ENCODE measurements around the gene KANK3. TPM values are rescaled to one million over a fixed set of nuclear protein-coding genes. Genes with fewer than 3 reads are reported as not detected.
"Not testable (repeated sequence)": the region's sequence is repeated elsewhere in the genome, so short reads cannot be mapped to it uniquely, and the experiment has no call there.

KANK3 gene
- total and polyA plus RNA-seq, 9 of the 15 experiments (the other 6 are each of a cell fraction or from before 2014, with no cell fraction given), result 0.03 to 0.40 (median 0.08) TPM; not detected in 6

DNA sequence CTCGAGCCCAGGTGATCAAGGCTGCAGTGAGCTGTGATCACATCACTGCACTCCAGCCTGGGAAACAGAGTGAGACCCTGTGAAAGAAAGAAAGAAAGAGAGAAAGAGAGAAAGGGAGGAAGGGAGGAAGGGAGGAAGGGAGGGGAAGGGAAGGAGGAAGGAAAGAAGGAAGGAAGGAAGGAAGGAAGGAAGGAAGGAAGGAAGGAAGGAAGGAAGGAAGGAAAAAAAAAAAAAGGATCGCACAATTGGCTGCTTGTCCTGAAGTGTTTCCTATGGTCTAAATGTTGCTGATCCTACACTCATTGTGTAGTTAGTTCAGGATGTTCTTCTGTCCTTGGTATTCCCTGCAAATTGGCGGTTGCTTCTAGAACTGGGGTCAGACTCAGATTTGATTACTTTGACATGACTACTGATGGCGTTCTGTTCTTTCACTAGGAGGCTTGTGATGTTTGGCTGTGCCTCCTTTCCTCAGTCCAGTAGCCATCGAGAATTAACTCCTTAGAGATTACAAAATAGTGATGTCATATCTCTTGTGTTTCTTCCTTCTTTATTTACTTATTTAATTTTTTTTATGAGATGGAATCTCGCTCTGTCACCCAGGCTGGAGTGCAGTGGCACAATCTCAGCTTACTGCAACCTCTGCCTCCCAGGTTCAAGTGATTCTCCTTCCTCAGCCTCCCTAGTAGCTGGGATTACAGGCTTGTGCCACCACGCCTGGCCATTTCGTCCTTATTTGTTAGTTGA is 6.7 kb upstream of the KANK3 start:
- H3K4me3 ChIP-seq; H3K9me1 ChIP-seq (ENCODE audit: control insufficient read depth, insufficient read depth, low read length); DNase-seq (ENCODE audit: extremely low read depth in 1 of 4, low spot score in 3 of 4); H3K4me2 ChIP-seq (ENCODE audit: insufficient read depth, low read length); H3K79me2 ChIP-seq (ENCODE audit: control insufficient read depth, insufficient read depth, low read length); H4K20me1 ChIP-seq (replicated peaks; ENCODE audit: control insufficient read depth, insufficient read depth, low read length); H2AFZ ChIP-seq (ENCODE audit: low read depth, low read length); H3K9me3 ChIP-seq (replicated peaks; ENCODE audit: control insufficient read depth, insufficient read depth, low read depth, low read length); BruUV-seq (replicated peaks); H3K27ac ChIP-seq (ENCODE audit: extremely low read depth, low read depth, low read length); H3K36me3 ChIP-seq (ENCODE audit: control insufficient read depth, insufficient read depth, low read length); ATAC-seq; in situ Hi-C loops (cut with MboI); FAIRE-seq; H3K4me1 ChIP-seq (replicated peaks in 1 of 2; ENCODE audit: control insufficient read depth in 2 of 2, insufficient read depth in 2 of 2, low read length in 2 of 2); H3K9ac ChIP-seq (ENCODE audit: insufficient read depth in 1 of 2, low read depth in 2 of 2, low read length in 2 of 2): not testable (repeated sequence)
- ChIA-PET CTCF (ENCODE audit: low intra/inter-chr PET ratio) (interaction anchor here (0.7 kb wide), 1 partner anchor 163 kb away, joined by 3 read pairs; no protein-coding TSS in a partner anchor), POLR2A (interaction anchor here (1.1 kb wide), 1 partner anchor 74 kb away, joined by 4 read pairs; no protein-coding TSS in a partner anchor)
- intact Hi-C loops (cut with micrococcal nuclease), result loop anchor here (5.0 kb wide), 2 partner anchors 158 to 228 kb away; partner anchors contain the start of gene MYO1F
- TF ChIP-seq, protein P1, sequence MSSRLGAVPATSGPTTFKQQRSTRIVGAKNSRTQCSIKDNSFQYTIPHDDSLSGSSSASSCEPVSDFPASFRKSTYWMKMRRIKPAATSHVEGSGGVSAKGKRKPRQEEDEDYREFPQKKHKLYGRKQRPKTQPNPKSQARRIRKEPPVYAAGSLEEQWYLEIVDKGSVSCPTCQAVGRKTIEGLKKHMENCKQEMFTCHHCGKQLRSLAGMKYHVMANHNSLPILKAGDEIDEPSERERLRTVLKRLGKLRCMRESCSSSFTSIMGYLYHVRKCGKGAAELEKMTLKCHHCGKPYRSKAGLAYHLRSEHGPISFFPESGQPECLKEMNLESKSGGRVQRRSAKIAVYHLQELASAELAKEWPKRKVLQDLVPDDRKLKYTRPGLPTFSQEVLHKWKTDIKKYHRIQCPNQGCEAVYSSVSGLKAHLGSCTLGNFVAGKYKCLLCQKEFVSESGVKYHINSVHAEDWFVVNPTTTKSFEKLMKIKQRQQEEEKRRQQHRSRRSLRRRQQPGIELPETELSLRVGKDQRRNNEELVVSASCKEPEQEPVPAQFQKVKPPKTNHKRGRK (tag; IDR thresholded peaks at IDR 0.05), result peak; percentile 46; the same call in 1 of the 2 replicates
- 8% methylated on average over 8 of the region's 8 CpGs for WGBS (ENCODE audit: insufficient coverage, low coverage, missing lambda C conversion rate)
- peaks cover 2 to 11% of the 10 kb centered on the region in 2 experiments; a peak in 4 of 5 replicates for H3K27me3 ChIP-seq (ENCODE audit: control insufficient read depth in 2 of 2, insufficient read depth in 2 of 2, low read length in 2 of 2)

All from K562 (cell line).